ENCODE results near the gene NAA30. TPM values are rescaled to one million over a fixed set of nuclear protein-coding genes. Genes with fewer than 3 reads are reported as not detected.

The NAA30 gene
- total and polyA plus RNA-seq, 7 donors: 15.9 to 47.7 (median 37.3) TPM

GRCh38 chr14:57402173-57402852, 11.9 kb downstream of the NAA30 start:
- Histone ChIP-seq H3K4me3 (peak overlapping the region; percentile 47), H3K27ac (peak overlapping the region; percentile 31), H3K36me3 (ENCODE audit: insufficient read depth in 1 of 2, low read depth in 1 of 2) (peaks cover 0 to 27% of the 10 kb centered on the region in 2 donors), H3K4me1 (peaks cover 39% of the 10 kb centered on the region), H3K9me3 (no peaks in the 10 kb centered on the region), H3K27me3 (ENCODE audit: insufficient read depth in 3 of 3, low read length in 2 of 3) (no peaks in the 10 kb centered on the region)
- no peak for TF ChIP-seq CTCF (IDR thresholded peaks at IDR 0.05)
- no peak for ATAC-seq
- DNase-seq: no peak
- intact Hi-C loops (cut with DNase I): no loop called here
- 13 to 44% (median 37%) methylated on average over 1 of the region's 1 CpG for WGBS, 3 donors

GRCh38 chr14:57403521-57403864, 13.1 kb downstream of the NAA30 start:
- no peak for TF ChIP-seq CTCF (IDR thresholded peaks at IDR 0.05)
- DNase-seq: no peak
- intact Hi-C loops (cut with DNase I): no loop called here
- 75 to 95% (median 86%) methylated on average over 1 of the region's 1 CpG for WGBS, 3 donors
- Histone ChIP-seq H3K4me1 (peaks cover 39% of the 10 kb centered on the region), H3K27ac (no peak overlapping the region), H3K27me3 (ENCODE audit: insufficient read depth in 3 of 3, low read length in 2 of 3) (no peaks in the 10 kb centered on the region), H3K4me3 (no peak overlapping the region), H3K9me3 (no peaks in the 10 kb centered on the region), H3K36me3 (ENCODE audit: insufficient read depth in 1 of 2, low read depth in 1 of 2) (peaks cover 0 to 22% of the 10 kb centered on the region in 2 donors)
- ATAC-seq: peak in 1 of 4 donors; percentile 41

GRCh38 chr14:57405562-57405961, 15.2 kb downstream of the NAA30 start:
- no peak for TF ChIP-seq CTCF (IDR thresholded peaks at IDR 0.05)
- intact Hi-C loops (cut with DNase I): no loop called here
- ATAC-seq: peak in 1 of 4 donors; percentile 13
- peaks cover 39% of the 10 kb centered on the region for H3K4me1 ChIP-seq
- no peak for DNase-seq
- no peaks in the 10 kb centered on the region for H3K27me3 ChIP-seq (ENCODE audit: insufficient read depth in 3 of 3, low read length in 2 of 3)
- H3K27ac ChIP-seq: no peak overlapping the region
- H3K36me3 ChIP-seq (ENCODE audit: insufficient read depth in 1 of 2, low read depth in 1 of 2): peaks cover 0 to 31% of the 10 kb centered on the region in 2 donors
- no peaks in the 10 kb centered on the region for H3K9me3 ChIP-seq
- 54 to 73% (median 57%) methylated on average over 2 of the region's 2 CpGs for WGBS, 3 donors
- no peak overlapping the region for H3K4me3 ChIP-seq

- ATAC-seq (no peak), DNase-seq (no peak)
- Histone ChIP-seq H3K4me3 (no peak overlapping the region), H3K27me3 (ENCODE audit: insufficient read depth in 3 of 3, low read length in 2 of 3) (no peaks in the 10 kb centered on the region), H3K27ac (no peak overlapping the region), H3K36me3 (ENCODE audit: insufficient read depth in 1 of 2, low read depth in 1 of 2) (peaks cover 0 to 31% of the 10 kb centered on the region in 2 donors), H3K9me3 (no peaks in the 10 kb centered on the region), H3K4me1 (peaks cover 16% of the 10 kb centered on the region)
- no peak for TF ChIP-seq CTCF (IDR thresholded peaks at IDR 0.05)
- intact Hi-C loops (cut with DNase I): no loop called here
- WGBS, 3 donors: 95 to 99% (median 98%) methylated on average over 2 of the region's 2 CpGs
Observed at GRCh38 chr14:57408037-57408436, 17.7 kb downstream of the NAA30 start.

GRCh38 chr14:57408634-57409033, 18.2 kb downstream of the NAA30 start:
- no peaks in the 10 kb centered on the region for H3K9me3 ChIP-seq
- intact Hi-C loops (cut with DNase I): no loop called here
- 65 to 79% (median 68%) methylated on average over 1 of the region's 1 CpG for WGBS, 3 donors
- H3K27me3 ChIP-seq (ENCODE audit: insufficient read depth in 3 of 3, low read length in 2 of 3): no peaks in the 10 kb centered on the region
- H3K4me1 ChIP-seq: peaks cover 16% of the 10 kb centered on the region
- H3K4me3 ChIP-seq: no peak overlapping the region
- TF ChIP-seq CTCF (IDR thresholded peaks at IDR 0.05): no peak
- no peak for ATAC-seq
- DNase-seq: no peak
- H3K36me3 ChIP-seq (ENCODE audit: insufficient read depth in 1 of 2, low read depth in 1 of 2): peaks cover 0 to 31% of the 10 kb centered on the region in 2 donors
- H3K27ac ChIP-seq: no peak overlapping the region
